SU-DHL-6 (cell line): ENCODE data around the gene GCN1.

ENCODE experiments used
- H2AFZ ChIP-seq: fragments of 200-600 bp; sonication (generic); 2 replicates; pipeline ENCODE4 v1.6.1; 2014; ENCODE audit warnings: low read depth, mild to moderate bottlenecking, moderate library complexity, mixed read lengths, antibody characterized with exemption, low read length; ENCODE audit not compliant: severe bottlenecking
- H3F3A ChIP-seq: fragments of 200-600 bp; shearing (Covaris generic); 2 replicates; pipeline ENCODE4 v1.6.0; 2016; ENCODE audit warnings: antibody characterized with exemption, mild to moderate bottlenecking; ENCODE audit not compliant: insufficient read depth
- H3K27ac ChIP-seq: fragments of 200-600 bp; sonication (generic); 2 replicates; pipeline ENCODE4 v1.5.1; 2016; ENCODE audit warnings: low read depth, mild to moderate bottlenecking, low read length, moderate library complexity, mixed read lengths
- H3K27me3 ChIP-seq: fragments of 200-600 bp; sonication (generic), shearing (Covaris generic); 2 replicates; pipeline ENCODE4 v1.6.0; 2014; ENCODE audit warnings: mild to moderate bottlenecking, low read length
- H3K36me3 ChIP-seq: fragments of 200-600 bp; sonication (generic); 2 replicates; pipeline ENCODE4 v1.6.1; 2014; ENCODE audit warnings: mild to moderate bottlenecking, low read length, mixed read lengths
- H3K4me2 ChIP-seq: fragments of 300-600, 200-600 bp; shearing (Covaris generic), sonication (generic); 2 replicates; pipeline ENCODE4 v1.6.0; 2014; ENCODE audit warnings: low read length, low read depth, mild to moderate bottlenecking; ENCODE audit not compliant: poor library complexity, severe bottlenecking
- H3K4me3 ChIP-seq: fragments of 200-600 bp; sonication (generic); 2 replicates; pipeline ENCODE4 v1.5.1; 2014; ENCODE audit warnings: antibody characterized with exemption, low read length, mild to moderate bottlenecking, mixed read lengths; ENCODE audit not compliant: insufficient read depth, poor library complexity, severe bottlenecking
- H3K79me2 ChIP-seq: fragments of 200-600 bp; sonication (generic); 2 replicates; pipeline ENCODE4 v1.6.1; 2014; ENCODE audit warnings: mild to moderate bottlenecking, low read length, moderate library complexity; ENCODE audit not compliant: insufficient read depth
- H3K9ac ChIP-seq: fragments of 200-600 bp; sonication (generic); 2 replicates; pipeline ENCODE4 v1.7.0; 2014; ENCODE audit warnings: mild to moderate bottlenecking, low read length
- H3K9me2 ChIP-seq: fragments of 200-600 bp; sonication (generic); replicated peaks from 2 replicates; pipeline ENCODE4 v1.6.1; 2014; ENCODE audit warnings: low read length; ENCODE audit not compliant: insufficient read depth
- H3K9me3 ChIP-seq: fragments of 200-600 bp; sonication (generic); 2 replicates; pipeline ENCODE4 v1.6.1; 2014; ENCODE audit warnings: low read length, mixed read lengths; ENCODE audit not compliant: insufficient read depth
- H4K20me1 ChIP-seq: fragments of 200-600 bp; sonication (generic); 2 replicates; pipeline ENCODE4 v1.6.1; 2014; ENCODE audit warnings: low read depth, mild to moderate bottlenecking, antibody characterized with exemption, low read length, moderate library complexity, mixed read lengths
- CTCF ChIP-seq: fragments of 200-600 bp; sonication (generic); IDR thresholded peaks from one replicate; pipeline ENCODE4 v1.5.1; 2017; ENCODE audit warnings: antibody characterized with exemption, mild to moderate bottlenecking, low read length, moderate library complexity; ENCODE audit not compliant: insufficient read depth, poor library complexity, severe bottlenecking
- EZH2phosphoT487 ChIP-seq: fragments of 200-600 bp; sonication (generic), shearing (Covaris generic); conservative IDR thresholded peaks from 2 replicates; pipeline ENCODE4 v1.6.1; 2018; ENCODE audit warnings: mild to moderate bottlenecking, antibody characterized with exemption, low read length, moderate library complexity, mixed read lengths

GCN1 gene

GRCh38 chr12:120216742-120217605 is 22.5 kb upstream of the GCN1 start:
- no peaks in the 10 kb centered on the region for H3K9me3 ChIP-seq
- H2AFZ ChIP-seq = no peak overlapping the region
- H3F3A ChIP-seq = no peaks in the 10 kb centered on the region
- H4K20me1 ChIP-seq = no peaks in the 10 kb centered on the region
- no peak overlapping the region for H3K9ac ChIP-seq
- no peak overlapping the region for H3K27ac ChIP-seq
- no peak for TF ChIP-seq EZH2phosphoT487
- no peak for TF ChIP-seq CTCF
- H3K9me2 ChIP-seq = no peaks in the 10 kb centered on the region
- no peaks in the 10 kb centered on the region for H3K27me3 ChIP-seq
- no peak overlapping the region for H3K4me2 ChIP-seq
- H3K36me3 ChIP-seq = no peaks in the 10 kb centered on the region
- H3K4me3 ChIP-seq = no peak overlapping the region
- no peaks in the 10 kb centered on the region for H3K79me2 ChIP-seq

- Histone ChIP-seq H3K9ac (no peak overlapping the region), H3K4me3 (no peak overlapping the region), H3K36me3 (no peaks in the 10 kb centered on the region), H2AFZ (no peak overlapping the region), H3K27me3 (no peaks in the 10 kb centered on the region), H3K27ac (no peak overlapping the region), H3K9me3 (no peaks in the 10 kb centered on the region), H3K9me2 (no peaks in the 10 kb centered on the region), H3K79me2 (no peaks in the 10 kb centered on the region), H3F3A (no peaks in the 10 kb centered on the region), H3K4me2 (no peak overlapping the region), H4K20me1 (no peaks in the 10 kb centered on the region)
- no peak for TF ChIP-seq CTCF
- no peak for TF ChIP-seq EZH2phosphoT487
Measured at GRCh38 chr12:120215766-120216735, 21.5 kb upstream of the GCN1 start.

DNA sequence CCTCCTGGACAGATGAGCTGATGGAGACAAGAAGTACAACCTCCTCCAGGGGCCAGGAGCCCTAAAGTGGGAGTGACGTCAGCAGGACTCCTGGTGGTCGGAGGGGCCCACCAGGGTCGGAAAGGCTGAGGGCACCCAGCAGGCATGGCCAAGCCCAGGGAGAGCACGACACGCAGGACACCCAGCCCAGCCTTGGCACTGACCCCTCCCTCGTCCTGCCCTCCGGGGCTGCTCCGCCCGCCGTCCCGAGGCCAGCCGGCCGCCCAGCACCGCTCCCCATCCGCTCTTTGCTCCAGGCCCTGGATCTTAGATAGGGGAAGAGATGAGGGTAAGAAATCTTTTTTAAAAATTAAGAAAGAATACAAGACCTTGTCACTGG is 20.8 kb upstream of the GCN1 start:
- no peaks in the 10 kb centered on the region for H3K9me2 ChIP-seq
- H3K36me3 ChIP-seq = no peaks in the 10 kb centered on the region
- H4K20me1 ChIP-seq = no peaks in the 10 kb centered on the region
- H3K9me3 ChIP-seq = no peaks in the 10 kb centered on the region
- no peak overlapping the region for H3K27ac ChIP-seq
- H3K27me3 ChIP-seq = no peaks in the 10 kb centered on the region
- no peaks in the 10 kb centered on the region for H3F3A ChIP-seq
- H3K9ac ChIP-seq = no peak overlapping the region
- no peaks in the 10 kb centered on the region for H3K79me2 ChIP-seq
- no peak for TF ChIP-seq CTCF
- no peak overlapping the region for H2AFZ ChIP-seq
- H3K4me3 ChIP-seq = no peak overlapping the region
- H3K4me2 ChIP-seq = no peak overlapping the region
